CD14-positive monocyte (primary cell): ENCODE data around the gene DIS3L. TPM values are rescaled to one million over a fixed set of nuclear protein-coding genes. Genes with fewer than 3 reads are reported as not detected.

ENCODE experiments used
- DNase-seq, 3 donors: peaks; one replicate each; pipeline ENCODE4 v3.0.0-alpha.2; 2011 to 2022
- H2AFZ ChIP-seq: 2 replicates; pipeline ENCODE4 v1.6.0; 2012; ENCODE audit warnings: mild to moderate bottlenecking, low read depth, low read length, inconsistent platforms; ENCODE audit not compliant: insufficient read depth, poor library complexity, severe bottlenecking
- H3K27ac ChIP-seq, 2 donors: 1 replicate in 1 of 2; 2 replicates in 1 of 2; pipeline ENCODE4 v1.5.1; 2012 to 2013; ENCODE audit warnings: low read length in 2 of 2, control low read depth in 1 of 2, inconsistent platforms in 1 of 2, low read depth in 1 of 2, mild to moderate bottlenecking in 1 of 2
- H3K27me3 ChIP-seq, 2 donors: one replicate each; pipeline versions ENCODE4 v1.6.0 to v1.6.1; 2011 to 2013; ENCODE audit warnings: low read length in 2 of 2; ENCODE audit not compliant: control insufficient read depth in 2 of 2, insufficient read depth in 2 of 2
- H3K36me3 ChIP-seq, 2 donors: replicated peaks in 1 of 2; 1 replicate in 1 of 2; 2 replicates in 1 of 2; pipeline versions ENCODE4 v1.5.1 to v1.6.1; 2012 to 2013; ENCODE audit warnings: low read length in 2 of 2, control low read depth in 1 of 2, inconsistent platforms in 1 of 2, mild to moderate bottlenecking in 1 of 2; ENCODE audit not compliant: insufficient read depth in 2 of 2, control insufficient read depth in 1 of 2
- H3K4me1 ChIP-seq, 2 donors: 1 replicate in 1 of 2; 2 replicates in 1 of 2; pipeline versions ENCODE4 v1.5.1 to v1.6.1; 2012 to 2013; ENCODE audit warnings: low read length in 2 of 2, control low read depth in 1 of 2, inconsistent platforms in 1 of 2, mild to moderate bottlenecking in 1 of 2, moderate library complexity in 1 of 2; ENCODE audit not compliant: insufficient read depth in 2 of 2, control insufficient read depth in 1 of 2
- H3K4me2 ChIP-seq: replicated peaks from 2 replicates; pipeline ENCODE3; 2012; ENCODE audit warnings: low read length, moderate library complexity, mild to moderate bottlenecking; ENCODE audit not compliant: poor library complexity, severe bottlenecking; ENCODE audit errors: extremely low read depth
- H3K4me3 ChIP-seq, 3 experiments: fragments of 200-600 bp in 1 of 3; sonication (generic) in 1 of 3; replicated peaks in 1 of 3; 1 replicate in 2 of 3; 2 replicates in 1 of 3; pipeline ENCODE4 v1.5.1; 2011 to 2013; ENCODE audit warnings: low read length in 3 of 3, mild to moderate bottlenecking in 3 of 3, control low read depth in 2 of 3, low read depth in 2 of 3, inconsistent platforms in 1 of 3, moderate library complexity in 1 of 3
- H3K79me2 ChIP-seq: 2 replicates; pipeline ENCODE4 v1.6.0; 2012; ENCODE audit warnings: mild to moderate bottlenecking, control low read depth, inconsistent platforms, low read length, moderate library complexity; ENCODE audit not compliant: insufficient read depth
- H3K9ac ChIP-seq: 2 replicates; pipeline ENCODE4 v1.6.0; 2017; ENCODE audit warnings: low read length, mild to moderate bottlenecking; ENCODE audit not compliant: insufficient read depth, poor library complexity, severe bottlenecking
- H3K9me3 ChIP-seq, 2 donors: replicated peaks in 1 of 2; 1 replicate in 1 of 2; 2 replicates in 1 of 2; pipeline versions ENCODE4 v1.5.1 to v1.6.1; 2012 to 2013; ENCODE audit warnings: low read length in 2 of 2, control low read depth in 1 of 2; ENCODE audit not compliant: control insufficient read depth in 1 of 2, insufficient read depth in 1 of 2
- H4K20me1 ChIP-seq: 2 replicates; pipeline ENCODE4 v1.6.0; 2012; ENCODE audit warnings: mild to moderate bottlenecking, low read length, control low read depth, moderate library complexity; ENCODE audit not compliant: insufficient read depth
- H3K27ac Mint-ChIP-seq, 7 donors: one replicate each; pipeline ENCODE4 v1.8.0; 2020; ENCODE audit warnings: mild to moderate bottlenecking in 7 of 7, mixed read lengths in 7 of 7, moderate library complexity in 6 of 7, inconsistent platforms in 2 of 7
- H3K27me3 Mint-ChIP-seq, 3 donors: one replicate each; pipeline ENCODE4 v1.8.0; 2021 to 2022; ENCODE audit warnings: low read depth in 3 of 3, mild to moderate bottlenecking in 3 of 3, mixed read lengths in 3 of 3, moderate library complexity in 3 of 3, inconsistent platforms in 1 of 3
- H3K36me3 Mint-ChIP-seq, 2 donors: one replicate each; pipeline ENCODE4 v1.8.0; 2020; ENCODE audit warnings: mixed read lengths in 2 of 2, inconsistent platforms in 1 of 2, mild to moderate bottlenecking in 1 of 2
- H3K4me1 Mint-ChIP-seq: one replicate; pipeline ENCODE4 v1.8.0; 2020; ENCODE audit warnings: mild to moderate bottlenecking, mixed read lengths
- H3K4me3 Mint-ChIP-seq, 2 donors: one replicate each; pipeline ENCODE4 v1.8.0; 2020; ENCODE audit warnings: mild to moderate bottlenecking in 2 of 2, mixed read lengths in 2 of 2, moderate library complexity in 1 of 2
- H3K9me3 Mint-ChIP-seq, 7 donors: one replicate each; pipeline ENCODE4 v1.8.0; 2020 to 2022; ENCODE audit warnings: mixed read lengths in 7 of 7, mild to moderate bottlenecking in 6 of 7, moderate library complexity in 6 of 7, inconsistent platforms in 2 of 7
- CTCF ChIP-seq: fragments of 200-600 bp; IDR thresholded peaks from one replicate; pipeline ENCODE4 v1.8.0; 2022; ENCODE audit warnings: antibody characterized with exemption, mild to moderate bottlenecking
- WGBS: methylation state at CpG from one replicate; pipeline ENCODE4 v1.1.5; 2013; ENCODE audit warnings: missing lambda C conversion rate; ENCODE audit not compliant: insufficient coverage; 5-methylcytosine and 5-hydroxymethylcytosine counted together
- intact Hi-C, 2 donors: fragments of 100-400 bp; cut with micrococcal nuclease; formaldehyde crosslinking; loops; one replicate each; pipeline versions ENCODE4 v1.15.0 to v1.15.1; 2023
- polyA plus RNA-seq, 3 donors: library from polyadenylated mRNA; depleted of rRNA in 1 of 3; unstranded in 2 of 3; stranded (reverse) in 1 of 3; fragments of 300-500 nt in 2 of 3; fragments of >200 nt in 1 of 3; fragmentation: Illumina TruSeq in 2 of 3; gene quantifications; 1 replicate in 2 of 3; 2 replicates in 1 of 3; pipeline ENCODE4 v1.2.3, GENCODE V29; 2012 to 2021

DIS3L gene
- polyA plus RNA-seq, 3 donors, result 13.2 to 17.0 (median 13.6) TPM

DNA sequence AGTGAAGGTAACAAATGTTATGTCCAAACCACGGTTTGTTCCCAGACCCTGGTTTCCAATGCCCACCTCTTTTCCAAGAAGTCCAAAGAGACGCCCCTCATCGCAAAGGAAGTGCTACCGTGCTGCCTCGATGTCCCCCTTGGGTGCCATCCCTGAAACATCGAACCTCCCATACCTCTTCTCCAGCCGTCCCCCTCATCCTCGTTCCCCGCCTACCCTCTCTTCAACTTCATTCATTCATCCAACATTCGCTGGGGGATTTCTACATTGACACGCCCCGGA is 62.6 kb downstream of the DIS3L start:
- intact Hi-C loops, result loop anchor here (2.0 to 10.0 kb wide), 2 partner anchors 139 to 143 kb away; partner anchors contain the start of gene SNAPC5 (in 1 of the 2)
- peak overlapping the region; percentile 62 to 89 (median 70) for H3K4me3 ChIP-seq
- Mint-ChIP-seq H3K4me3 (peak overlapping the region; percentile 98 to 100), H3K9me3 (peaks cover 0 to 2% (median 0%) of the 10 kb centered on the region in 7 donors), H3K36me3 (peaks cover 8 to 13% of the 10 kb centered on the region in 2 donors), H3K27me3 (peaks cover 0 to 3% (median 1%) of the 10 kb centered on the region in 3 donors), H3K4me1 (peaks cover 21% of the 10 kb centered on the region), H3K27ac (peak overlapping the region; percentile 91 to 96 (median 95))
- H3K27ac ChIP-seq, result peak overlapping the region; percentile 64 to 79
- no peak for TF ChIP-seq CTCF
- no peaks in the 10 kb centered on the region for H3K9me3 ChIP-seq
- no peaks in the 10 kb centered on the region for H3K36me3 ChIP-seq
- DNase-seq, result no peak
- WGBS, result 0% methylated on average over 12 of the region's 12 CpGs
- H2AFZ ChIP-seq, result peak overlapping the region; percentile 97
- H3K4me2 ChIP-seq, result peak overlapping the region; percentile 96
- H3K27me3 ChIP-seq, result no peaks in the 10 kb centered on the region
- peak overlapping the region; percentile 74 for H3K9ac ChIP-seq
- H3K79me2 ChIP-seq, result peaks cover 30% of the 10 kb centered on the region
- H3K4me1 ChIP-seq, result peaks cover 12 to 15% of the 10 kb centered on the region in 2 donors
- H4K20me1 ChIP-seq, result no peaks in the 10 kb centered on the region

GRCh38 chr15:66356359-66357236 is 63.2 kb downstream of the DIS3L start, which contains the start of gene TIPIN:
Gene TIPIN, minus strand, starts transcription at chr15:66356685. Its CDS starts 3,738 bp downstream, at chr15:66352947.
- under 1% methylated on average over 32 of the region's 51 CpGs for WGBS
- TF ChIP-seq CTCF, result no peak
- Mint-ChIP-seq H3K27me3 (peaks cover 0 to 3% (median 1%) of the 10 kb centered on the region in 3 donors), H3K4me1 (peaks cover 22% of the 10 kb centered on the region), H3K27ac (peak within 1 kb of the TSS; percentile 91 to 96 (median 95)), H3K36me3 (peaks cover 8 to 10% of the 10 kb centered on the region in 2 donors), H3K4me3 (peak within 1 kb of the TSS; percentile 98 to 100), H3K9me3 (peaks cover 0 to 2% (median 0%) of the 10 kb centered on the region in 7 donors)
- Histone ChIP-seq H3K79me2 (peaks cover 30% of the 10 kb centered on the region), H3K4me3 (peak within 1 kb of the TSS; percentile 62 to 89 (median 70)), H3K4me2 (peak within 1 kb of the TSS; percentile 96), H3K9ac (peak within 1 kb of the TSS; percentile 74), H2AFZ (peak within 1 kb of the TSS; percentile 97), H3K36me3 (no peaks in the 10 kb centered on the region), H3K9me3 (no peaks in the 10 kb centered on the region), H3K27me3 (no peaks in the 10 kb centered on the region), H3K27ac (peak within 1 kb of the TSS; percentile 64 to 79), H3K4me1 (peaks cover 12 to 17% of the 10 kb centered on the region in 2 donors), H4K20me1 (no peaks in the 10 kb centered on the region)
- peak; percentile 93 to 94 (median 93) for DNase-seq
- intact Hi-C loops, result loop anchor here (2.0 to 10.0 kb wide), 2 partner anchors 138 to 142 kb away; partner anchors contain the start of gene SNAPC5 (in 1 of the 2)
